Kidney glomerular epithelial cell (primary cell): ENCODE measurements around the gene LRRD1.
"Not testable (repeated sequence)": the region's sequence is repeated elsewhere in the genome, so short reads cannot be mapped to it uniquely, and the experiment has no call there.

Experiments used
- DNase-seq: peaks from one replicate; lab custom pipeline; 2025; lab: John Stamatoyannopoulos, UW

LRRD1 gene

DNA sequence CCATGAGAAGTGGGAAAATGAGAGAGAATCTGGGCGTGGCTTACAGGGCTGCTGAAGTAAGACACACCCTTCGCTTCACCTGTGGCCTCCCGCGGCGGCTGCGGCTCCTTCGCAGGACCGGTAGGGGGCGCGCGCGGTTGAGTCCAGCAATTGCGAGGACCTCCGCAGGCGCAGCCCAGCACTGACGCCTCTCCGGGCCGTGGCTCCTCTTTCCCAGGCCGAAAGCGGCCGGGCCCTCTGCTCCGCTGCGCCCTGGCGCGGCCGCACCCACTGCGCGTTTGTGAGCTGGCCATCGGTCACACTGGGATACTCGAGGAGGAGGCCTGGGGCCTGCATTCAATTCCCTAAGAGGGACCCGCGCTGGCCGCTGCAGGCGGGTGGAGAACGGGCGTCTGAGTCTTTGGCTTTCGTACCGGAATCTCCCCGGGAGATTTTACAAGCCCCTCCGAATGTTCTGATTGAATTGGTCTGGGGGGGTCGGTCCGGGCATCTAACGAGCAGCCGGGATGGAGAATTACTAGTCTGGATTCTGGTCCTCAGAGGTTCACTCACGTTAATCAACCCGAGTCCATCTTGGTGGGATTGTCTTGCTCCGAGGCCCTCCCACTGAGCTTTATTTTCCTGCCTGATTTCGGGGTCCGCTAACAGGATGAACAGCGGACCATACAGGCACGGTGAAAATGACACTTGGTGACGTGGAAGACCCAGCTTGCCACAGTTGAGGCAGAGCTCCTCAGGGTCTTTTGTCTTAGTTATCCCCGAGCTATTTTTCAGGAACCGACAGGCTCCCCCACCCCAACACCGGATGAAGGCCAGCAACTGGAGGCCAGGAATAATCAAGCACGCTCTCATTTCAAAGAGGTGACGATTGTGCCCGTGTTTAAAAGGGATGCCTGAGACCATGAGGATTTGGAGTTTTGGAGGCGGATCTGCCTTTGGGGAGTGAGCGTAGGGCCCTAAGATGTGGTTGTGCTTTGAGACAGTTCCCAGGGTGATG is at the start of gene LRRD1:
Gene LRRD1 (minus strand): TSS at position 215 of the 997 bp plus-strand sequence. CDS start 13,940 bp downstream, outside the sequence.
- peak; percentile 78 for DNase-seq

GRCh38 chr7:92228742-92229141 is 49.8 kb upstream of the LRRD1 start:
- no peak for DNase-seq

- DNase-seq, result no peak
Observed at GRCh38 chr7:92228100-92228499, 49.2 kb upstream of the LRRD1 start.

- DNase-seq, result no peak
Observed at GRCh38 chr7:92226981-92227380, 48.0 kb upstream of the LRRD1 start.

GRCh38 chr7:92221766-92222165 is 42.8 kb upstream of the LRRD1 start:
- DNase-seq, result no peak

DNA sequence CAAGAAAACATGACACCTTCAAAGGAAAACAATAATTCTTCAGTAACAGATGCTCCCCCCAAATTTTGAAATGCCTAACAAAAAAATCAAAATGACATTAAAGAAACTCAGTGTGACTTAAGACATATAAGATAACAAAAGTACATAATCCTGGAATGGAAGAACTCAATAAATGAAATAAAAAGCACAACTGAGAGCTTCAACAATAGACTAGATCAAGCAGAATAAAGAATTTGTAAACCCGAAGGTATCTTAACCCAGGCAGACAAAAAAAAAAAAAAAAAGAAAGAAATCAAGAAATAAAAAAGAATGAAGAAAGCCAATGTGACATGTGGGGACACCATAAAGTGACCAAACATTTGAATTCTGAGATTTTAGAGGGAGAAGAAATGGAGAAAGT is 27.7 kb upstream of the LRRD1 start:
- DNase-seq, result no peak

DNA sequence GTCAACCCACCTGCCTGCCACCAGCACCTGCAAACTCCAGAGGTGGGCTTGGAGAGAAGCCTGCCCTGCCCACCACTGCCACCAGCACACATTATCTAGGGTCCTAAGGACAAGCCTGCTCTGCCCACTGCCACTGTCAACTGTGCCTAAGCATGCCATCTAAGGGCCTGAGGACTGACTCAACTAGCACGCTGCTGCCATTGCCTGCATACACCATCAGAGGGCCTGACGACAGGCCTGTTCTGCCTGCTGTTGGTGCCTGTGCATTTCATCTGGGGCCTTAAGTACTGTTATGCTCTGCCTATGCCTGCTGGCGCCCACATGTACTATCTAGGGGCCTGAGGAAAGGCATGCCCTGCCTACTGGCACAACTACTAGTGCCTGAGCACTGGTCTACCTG is 27.0 kb upstream of the LRRD1 start:
- no peak for DNase-seq

DNA sequence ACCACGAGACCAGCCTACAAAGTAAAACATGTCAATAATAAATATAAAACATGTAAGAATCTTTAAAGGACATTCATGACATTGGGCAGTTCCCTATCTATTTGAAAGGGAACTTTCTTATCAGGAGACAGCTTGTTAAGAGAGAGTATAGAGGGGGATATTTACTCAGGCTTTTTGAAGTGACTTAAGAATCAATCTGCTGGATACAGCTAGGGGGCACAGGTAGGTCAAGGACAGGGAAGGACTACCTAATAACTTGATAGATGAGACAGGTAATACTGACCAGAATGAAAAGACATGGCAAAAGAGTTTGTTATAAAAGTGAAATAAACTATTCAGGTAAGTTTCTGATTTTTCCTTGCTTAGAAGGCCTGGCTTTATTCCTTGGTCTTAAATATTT is 21.8 kb upstream of the LRRD1 start:
- DNase-seq, result no peak

- no peak for DNase-seq
Observed at GRCh38 chr7:92192326-92192725, 13.4 kb upstream of the LRRD1 start.

- not testable (repeated sequence) for DNase-seq
Observed at GRCh38 chr7:92189246-92189645, 10.3 kb upstream of the LRRD1 start.

DNA sequence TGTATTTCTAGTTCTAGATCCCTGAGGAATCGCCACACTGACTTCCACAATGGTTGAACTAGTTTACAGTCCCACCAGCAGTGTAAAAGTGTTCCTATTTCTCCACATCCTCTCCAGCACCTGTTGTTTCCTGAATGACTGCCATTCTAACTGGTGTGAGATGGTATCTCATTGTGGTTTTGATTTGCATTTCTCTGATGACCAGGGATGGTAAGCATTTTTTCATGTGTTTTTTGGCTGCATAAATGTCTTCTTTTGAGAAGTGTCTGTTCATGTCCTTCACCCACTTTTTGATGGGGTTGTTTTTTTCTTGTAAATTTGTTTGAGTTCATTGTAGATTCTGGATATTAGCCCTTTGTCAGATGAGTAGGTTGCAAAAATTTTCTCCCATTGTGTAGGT is 5.4 kb upstream of the LRRD1 start:
- not testable (repeated sequence) for DNase-seq

- DNase-seq, result peak; percentile 28
Observed at GRCh38 chr7:92177362-92177761, 1.6 kb downstream of the LRRD1 start.

GRCh38 chr7:92169529-92169928 is 9.4 kb downstream of the LRRD1 start:
- not testable (repeated sequence) for DNase-seq

GRCh38 chr7:92161271-92161670 is 17.7 kb downstream of the LRRD1 start:
- DNase-seq, result no peak

DNA sequence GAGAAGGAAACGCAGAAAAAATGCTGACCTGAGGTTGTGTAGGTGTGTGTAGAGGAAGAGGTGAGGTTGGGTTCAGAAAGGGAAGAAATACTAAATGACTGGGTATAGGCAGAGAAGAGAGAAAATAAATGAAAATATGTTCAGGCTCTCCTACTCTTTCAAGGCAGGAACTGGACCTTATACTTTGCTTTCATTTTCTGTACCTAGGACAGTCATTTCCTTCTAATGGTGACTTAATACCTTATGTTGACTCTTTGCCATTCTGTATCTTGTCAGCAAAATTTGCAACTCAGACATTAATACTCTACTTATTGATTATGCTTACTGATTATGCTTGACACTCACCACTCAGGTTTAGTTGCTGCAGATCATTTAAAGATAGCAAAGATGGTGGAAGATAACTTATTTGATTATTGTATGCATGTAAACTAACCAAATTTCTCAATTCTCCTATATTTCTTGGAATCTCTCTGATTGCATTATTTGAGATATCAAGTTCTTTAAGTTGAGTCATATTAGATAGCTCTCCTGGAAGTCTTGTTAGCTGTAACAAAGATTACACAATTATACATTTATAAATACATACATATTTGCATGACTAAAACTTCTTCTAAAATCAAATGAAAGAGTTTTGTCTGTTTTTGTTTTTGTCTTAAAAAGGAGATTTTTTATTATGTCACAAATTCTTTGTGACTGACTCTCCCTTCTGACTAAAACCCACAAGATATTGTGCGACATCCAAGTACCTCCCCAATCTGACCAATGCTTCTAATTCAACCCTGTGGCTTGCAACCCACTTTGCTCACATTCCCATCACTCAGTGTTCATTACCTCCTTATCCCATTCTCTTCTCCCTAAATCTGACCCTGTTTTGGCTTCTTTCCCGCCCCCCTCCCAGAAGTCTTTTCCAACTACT is 20.0 kb downstream of the LRRD1 start:
- DNase-seq, result peak; percentile 12

- no peak for DNase-seq
Observed at GRCh38 chr7:92156990-92157389, 22.0 kb downstream of the LRRD1 start.

DNA sequence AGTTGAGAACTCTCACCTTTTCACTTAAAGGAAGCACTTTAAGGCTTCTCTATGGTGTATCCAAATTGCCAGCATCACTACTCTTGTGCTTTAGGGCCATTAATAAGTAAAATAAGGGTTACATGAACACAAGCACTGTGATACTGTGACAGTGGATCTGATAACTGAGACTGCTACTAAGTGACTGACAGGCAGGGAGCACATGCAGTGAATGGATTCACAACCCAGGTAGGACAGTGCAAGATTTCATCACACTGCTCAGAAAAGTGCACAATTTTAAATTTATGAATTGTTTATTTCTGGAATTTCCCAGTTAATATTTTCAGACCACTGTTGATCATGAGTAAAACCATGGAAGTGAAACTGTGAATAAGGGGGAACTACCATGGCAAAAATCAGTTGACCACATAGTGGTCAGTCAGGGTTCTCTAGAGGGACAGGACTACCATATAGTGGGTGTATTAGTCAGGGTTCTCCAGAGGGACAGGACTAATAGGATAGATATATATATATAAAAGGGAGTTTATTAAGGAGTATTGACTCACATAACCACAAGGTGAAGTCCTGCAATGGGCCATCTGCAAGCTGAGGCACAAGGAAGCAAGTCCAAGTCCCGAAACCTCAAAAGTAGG is 23.7 kb downstream of the LRRD1 start:
- no peak for DNase-seq

DNA sequence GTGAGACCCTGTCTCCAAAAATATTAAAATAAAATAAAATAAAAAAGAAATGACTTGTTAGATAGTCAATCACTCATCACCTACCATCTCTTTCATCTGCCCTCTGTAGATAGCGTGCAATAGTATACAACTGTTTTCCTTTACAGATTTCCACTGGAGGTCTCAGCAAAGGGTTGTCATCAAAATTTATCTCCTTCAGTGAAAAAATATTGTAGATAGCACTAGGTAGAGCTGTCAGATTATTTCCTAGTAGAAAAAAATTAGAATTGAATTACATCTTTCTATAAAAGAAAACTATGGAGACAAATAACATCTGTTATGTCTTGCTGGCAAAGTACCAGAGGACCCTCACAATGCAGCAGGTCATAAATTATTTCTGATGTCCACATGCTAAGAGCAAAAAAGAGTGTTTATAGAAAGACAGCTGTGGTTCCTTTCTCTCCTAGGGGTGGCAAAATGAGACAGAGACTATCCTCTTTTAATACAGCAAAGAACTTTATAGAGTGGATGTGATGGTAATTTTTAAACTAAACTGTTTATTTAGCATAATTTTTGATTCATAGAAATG is 28.4 kb downstream of the LRRD1 start:
- DNase-seq, result no peak

- no peak for DNase-seq
Observed at GRCh38 chr7:92149736-92150239, 29.2 kb downstream of the LRRD1 start.

DNA sequence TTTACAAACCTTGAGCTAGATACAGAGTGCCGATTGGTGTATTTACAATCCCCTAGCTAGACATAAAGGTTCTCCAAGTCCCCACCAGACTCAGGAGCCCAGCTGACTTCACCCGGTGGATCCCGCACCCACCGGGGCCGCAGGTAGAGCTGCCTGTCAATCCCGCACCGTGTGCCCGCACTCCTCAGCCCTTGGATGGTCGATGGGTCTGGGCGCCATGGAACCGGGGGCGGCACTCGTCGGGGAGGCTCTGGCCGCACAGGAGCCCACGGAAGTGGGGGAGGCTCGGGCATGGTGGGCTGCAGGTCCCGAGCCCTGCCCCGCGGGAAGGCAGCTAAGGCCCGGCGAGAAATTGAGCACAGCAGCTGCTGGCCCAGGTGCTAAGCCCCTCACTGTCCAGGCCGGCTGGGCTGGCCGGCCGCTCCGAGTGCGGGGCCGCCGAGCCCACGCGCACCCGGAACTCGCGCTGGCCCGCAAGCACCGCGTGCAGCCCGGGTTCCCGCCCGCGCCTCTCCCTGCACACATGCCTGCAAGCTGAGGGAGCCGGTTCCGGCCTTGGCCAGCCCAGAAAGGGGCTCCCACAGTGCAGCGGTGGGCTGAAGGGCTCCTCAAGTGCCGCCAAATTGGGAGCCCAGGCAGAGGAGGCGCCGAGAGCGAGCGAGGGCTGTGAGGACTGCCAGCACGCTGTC is 35.6 kb downstream of the LRRD1 start:
- DNase-seq, result not testable (repeated sequence)

- DNase-seq, result not testable (repeated sequence)
Observed at GRCh38 chr7:92142791-92143190, 36.2 kb downstream of the LRRD1 start.
